ENCODE measurements around the gene HADH. TPM values are rescaled to one million over a fixed set of nuclear protein-coding genes. Genes with fewer than 3 reads are reported as not detected.

Gene HADH
- total RNA-seq, 1 experiment from 2014 or later, result 39.8 TPM

- TF ChIP-seq ATF6 (CRISPR knock-in tag; IDR thresholded peaks at IDR 0.05), result no peak
- TF ChIP-seq MXD4 (CRISPR knock-in tag; IDR thresholded peaks at IDR 0.05; ENCODE audit: borderline replicate concordance), result no peak
- no peak for TF ChIP-seq ZNF532 (CRISPR knock-in tag; IDR thresholded peaks at IDR 0.05; ENCODE audit: borderline replicate concordance)
These were observed 56.0 kb downstream of the HADH start (continued) for GRCh38 chr4:108045687-108046024.

GRCh38 chr4:108047199-108047598, 57.5 kb downstream of the HADH start:
- no peak overlapping the region for H3K27ac Mint-ChIP-seq
- CTCF ChIA-PET, result no interaction called here

More at GRCh38 chr4:108047199-108047598, 57.5 kb downstream of the HADH start:
- DNase-seq (ENCODE audit: low spot score), result no peak
- H3K4me1 Mint-ChIP-seq, result peaks cover 15% of the 10 kb centered on the region
- POLR2A ChIA-PET, result no interaction called here
- TF ChIP-seq MXD4 (CRISPR knock-in tag; IDR thresholded peaks at IDR 0.05; ENCODE audit: borderline replicate concordance), result no peak
- no peak for TF ChIP-seq TCF7 (CRISPR knock-in tag; IDR thresholded peaks at IDR 0.05; ENCODE audit: low read depth)
- TF ChIP-seq RELA (CRISPR knock-in tag; IDR thresholded peaks at IDR 0.05; ENCODE audit: borderline replicate concordance), result no peak
- TF ChIP-seq JAZF1 (CRISPR knock-in tag; IDR thresholded peaks at IDR 0.05), result no peak
- TF ChIP-seq MLX (CRISPR knock-in tag; IDR thresholded peaks at IDR 0.05), result no peak
- no peak for TF ChIP-seq SMAD3 (CRISPR knock-in tag; IDR thresholded peaks at IDR 0.05; ENCODE audit: borderline replicate concordance)
- TF ChIP-seq OVOL2 (CRISPR knock-in tag; IDR thresholded peaks at IDR 0.05; ENCODE audit: borderline replicate concordance), result no peak
- TF ChIP-seq AFF4 (CRISPR knock-in tag; IDR thresholded peaks at IDR 0.05; ENCODE audit: borderline replicate concordance), result no peak
- TF ChIP-seq NR3C1 (CRISPR knock-in tag; conservative IDR thresholded peaks at IDR 0.05; ENCODE audit: low read depth), result no peak
- TF ChIP-seq HMGA2 (CRISPR knock-in tag; IDR thresholded peaks at IDR 0.05), result no peak
- TF ChIP-seq CBFB (CRISPR knock-in tag; IDR thresholded peaks at IDR 0.05; ENCODE audit: low read depth), result no peak
- no peak for TF ChIP-seq ZNF423 (CRISPR knock-in tag; IDR thresholded peaks at IDR 0.05)
- no peak for TF ChIP-seq ZNF281 (CRISPR knock-in tag; IDR thresholded peaks at IDR 0.05)
- H3K9me3 Mint-ChIP-seq, result no peaks in the 10 kb centered on the region
- H3K4me3 Mint-ChIP-seq, result no peak overlapping the region
- H3K36me3 Mint-ChIP-seq, result no peaks in the 10 kb centered on the region
- peaks cover 11% of the 10 kb centered on the region for H3K27me3 Mint-ChIP-seq (ENCODE audit: low read depth)
- ATAC-seq, result no peak
